LNCAP (cell line): Measurements from ENCODE around the gene TEKT2.

Source experiments
- TF ChIP-seq, protein P1 (sequence below): fragments of 450-650 bp; IDR thresholded peaks from 2 replicates; pipeline ENCODE4 v1.5.1; 2017; ENCODE audit warnings: mild to moderate bottlenecking

Gene TEKT2, protein sequence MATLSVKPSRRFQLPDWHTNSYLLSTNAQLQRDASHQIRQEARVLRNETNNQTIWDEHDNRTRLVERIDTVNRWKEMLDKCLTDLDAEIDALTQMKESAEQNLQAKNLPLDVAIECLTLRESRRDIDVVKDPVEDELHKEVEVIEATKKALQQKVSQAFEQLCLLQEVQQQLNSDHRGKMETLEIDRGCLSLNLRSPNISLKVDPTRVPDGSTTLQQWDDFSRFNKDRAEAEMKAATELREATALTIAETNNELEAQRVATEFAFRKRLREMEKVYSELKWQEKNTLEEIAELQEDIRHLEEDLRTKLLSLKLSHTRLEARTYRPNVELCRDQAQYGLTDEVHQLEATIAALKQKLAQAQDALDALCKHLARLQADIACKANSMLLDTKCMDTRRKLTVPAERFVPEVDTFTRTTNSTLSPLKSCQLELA

DNA sequence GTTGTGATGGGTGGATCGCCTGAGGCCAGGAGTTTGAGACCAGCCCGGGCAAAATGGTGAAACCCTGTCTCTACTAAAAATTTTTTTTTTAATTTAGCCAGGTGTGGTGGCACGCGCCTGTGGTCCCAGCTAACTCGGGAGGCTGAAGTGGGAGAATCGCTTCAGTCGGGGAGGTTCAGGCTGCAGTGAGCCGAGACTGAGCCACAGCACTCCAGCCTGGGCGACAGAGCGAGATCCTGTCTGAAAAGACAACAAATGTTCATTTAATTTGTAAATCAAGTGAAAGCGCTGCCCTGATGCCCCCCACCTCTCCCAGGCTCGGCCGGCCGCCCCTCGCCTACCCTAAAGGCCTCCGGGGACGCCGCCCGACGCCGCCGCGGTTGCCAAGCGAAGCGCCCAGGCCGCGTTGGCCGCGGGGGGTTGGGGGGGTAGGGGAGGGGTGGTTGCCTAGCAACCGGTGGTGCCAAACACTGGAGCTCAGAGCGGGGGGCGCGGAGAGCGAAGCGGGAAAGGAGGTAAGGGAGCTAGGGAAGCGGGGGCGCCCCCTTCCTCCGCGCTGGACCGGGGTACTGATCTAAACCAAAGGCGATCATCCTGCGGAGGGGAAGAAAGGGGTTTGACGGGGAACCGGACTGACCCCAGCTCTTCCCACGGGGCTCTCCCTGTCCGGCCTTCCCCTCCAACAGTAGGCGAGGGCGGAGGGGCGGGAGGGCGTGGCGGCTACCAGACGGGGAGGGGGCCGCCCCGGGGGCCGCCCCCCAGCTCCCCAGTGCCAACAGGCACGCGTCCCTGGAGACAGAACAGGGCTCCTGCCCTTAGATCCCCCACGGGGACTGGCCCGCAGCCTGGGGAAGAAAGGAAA lies at the start of gene TEKT2:
TEKT2 (plus strand) TSS at position 460 of the 862 bp plus-strand sequence. CDS start 828 bp downstream, outside the sequence.
- TF ChIP-seq, protein P1, sequence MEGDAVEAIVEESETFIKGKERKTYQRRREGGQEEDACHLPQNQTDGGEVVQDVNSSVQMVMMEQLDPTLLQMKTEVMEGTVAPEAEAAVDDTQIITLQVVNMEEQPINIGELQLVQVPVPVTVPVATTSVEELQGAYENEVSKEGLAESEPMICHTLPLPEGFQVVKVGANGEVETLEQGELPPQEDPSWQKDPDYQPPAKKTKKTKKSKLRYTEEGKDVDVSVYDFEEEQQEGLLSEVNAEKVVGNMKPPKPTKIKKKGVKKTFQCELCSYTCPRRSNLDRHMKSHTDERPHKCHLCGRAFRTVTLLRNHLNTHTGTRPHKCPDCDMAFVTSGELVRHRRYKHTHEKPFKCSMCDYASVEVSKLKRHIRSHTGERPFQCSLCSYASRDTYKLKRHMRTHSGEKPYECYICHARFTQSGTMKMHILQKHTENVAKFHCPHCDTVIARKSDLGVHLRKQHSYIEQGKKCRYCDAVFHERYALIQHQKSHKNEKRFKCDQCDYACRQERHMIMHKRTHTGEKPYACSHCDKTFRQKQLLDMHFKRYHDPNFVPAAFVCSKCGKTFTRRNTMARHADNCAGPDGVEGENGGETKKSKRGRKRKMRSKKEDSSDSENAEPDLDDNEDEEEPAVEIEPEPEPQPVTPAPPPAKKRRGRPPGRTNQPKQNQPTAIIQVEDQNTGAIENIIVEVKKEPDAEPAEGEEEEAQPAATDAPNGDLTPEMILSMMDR: no peak

DNA sequence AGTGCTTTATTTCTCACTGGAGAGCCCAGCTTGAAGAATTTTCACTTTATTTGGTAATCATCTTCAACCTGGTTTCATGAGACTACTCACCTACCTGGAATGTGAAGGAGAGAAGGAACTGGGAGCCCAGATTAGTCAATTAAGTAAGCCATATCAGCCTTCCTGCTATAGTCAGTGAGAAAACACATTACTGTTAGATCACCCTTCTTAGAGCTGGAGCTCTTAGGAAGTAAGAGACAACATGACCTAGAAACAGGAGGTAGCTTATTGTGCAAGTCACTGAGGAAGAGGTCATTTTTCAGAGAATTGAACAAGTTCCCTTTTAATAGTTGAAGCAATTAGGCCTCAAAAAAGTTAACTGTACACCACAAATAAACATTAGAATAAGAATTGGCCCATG lies 49.2 kb upstream of the TEKT2 start:
- TF ChIP-seq, protein P1: no peak

DNA sequence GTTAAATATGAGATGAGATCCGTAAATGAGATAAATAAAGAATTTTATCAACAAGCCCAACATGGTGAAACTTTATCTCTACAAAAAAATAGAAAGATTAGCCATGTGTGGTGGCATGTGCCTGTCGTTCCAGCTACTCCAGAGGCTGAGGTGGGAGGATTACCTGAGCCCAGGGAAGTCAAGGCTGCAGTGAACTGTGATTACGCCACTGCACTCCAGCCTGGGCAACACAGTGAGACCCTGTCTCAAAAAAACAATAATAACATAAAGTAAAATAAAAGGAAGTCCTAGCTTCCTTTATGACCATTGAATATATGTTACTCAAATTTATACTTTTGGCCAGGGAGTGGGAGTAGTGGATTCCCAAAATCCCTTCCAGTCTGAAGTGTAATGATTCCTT lies 48.7 kb upstream of the TEKT2 start:
- TF ChIP-seq, protein P1: no peak

DNA sequence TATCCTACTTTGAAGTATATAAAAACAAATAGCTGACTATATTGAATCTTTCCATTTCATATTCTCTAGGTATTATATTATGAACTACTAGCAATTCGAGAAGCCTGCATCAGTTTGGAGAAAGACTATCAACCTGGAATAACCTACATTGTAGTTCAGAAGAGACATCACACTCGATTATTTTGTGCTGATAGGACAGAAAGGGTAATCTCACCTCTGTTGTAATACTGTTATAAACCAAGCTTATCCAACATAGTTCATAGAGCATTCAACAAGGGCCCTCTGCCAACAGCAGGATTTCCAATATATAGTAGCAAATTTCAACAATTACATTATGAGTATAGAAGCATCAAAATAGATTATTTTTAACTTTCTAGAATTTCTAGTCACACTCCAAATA lies 43.7 kb upstream of the TEKT2 start:
- TF ChIP-seq, protein P1: no peak

DNA sequence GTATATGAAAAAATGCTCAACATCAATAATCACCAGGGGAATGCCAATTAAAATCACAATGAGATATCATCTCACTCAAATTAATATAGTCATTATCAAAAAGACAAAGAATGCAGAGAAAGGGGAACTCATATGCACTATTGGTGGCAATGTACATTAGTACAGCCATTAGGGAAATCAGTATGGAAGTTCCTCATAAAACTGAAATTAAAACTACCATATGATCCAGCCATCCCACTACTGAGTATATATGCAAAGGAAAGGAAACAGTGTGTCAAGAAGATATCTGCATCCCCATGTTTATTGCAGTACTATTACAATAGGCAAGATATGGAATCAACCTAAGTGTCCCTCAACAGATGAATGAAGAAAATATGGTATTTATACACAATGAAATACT lies 32.1 kb upstream of the TEKT2 start:
- TF ChIP-seq, protein P1: no peak

DNA sequence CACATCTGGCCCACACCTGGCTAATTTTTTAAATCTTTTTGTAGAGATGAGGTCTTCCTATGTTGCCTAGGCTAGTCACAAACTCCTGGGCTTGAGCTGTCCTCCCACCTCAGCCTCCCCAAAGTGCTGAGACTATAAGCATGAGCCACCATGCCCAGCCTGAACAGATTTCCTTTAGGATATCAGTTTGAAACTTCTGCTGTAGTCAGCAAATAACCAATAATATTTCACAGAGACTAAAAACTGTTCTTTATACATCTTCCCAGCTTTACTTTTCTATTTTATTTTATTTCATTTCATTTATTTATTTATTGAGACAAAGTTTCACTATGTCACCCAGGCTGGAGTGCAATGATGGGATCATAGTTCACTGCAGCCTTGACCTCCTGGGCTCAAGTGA lies 29.9 kb upstream of the TEKT2 start:
- TF ChIP-seq, protein P1: no peak

DNA sequence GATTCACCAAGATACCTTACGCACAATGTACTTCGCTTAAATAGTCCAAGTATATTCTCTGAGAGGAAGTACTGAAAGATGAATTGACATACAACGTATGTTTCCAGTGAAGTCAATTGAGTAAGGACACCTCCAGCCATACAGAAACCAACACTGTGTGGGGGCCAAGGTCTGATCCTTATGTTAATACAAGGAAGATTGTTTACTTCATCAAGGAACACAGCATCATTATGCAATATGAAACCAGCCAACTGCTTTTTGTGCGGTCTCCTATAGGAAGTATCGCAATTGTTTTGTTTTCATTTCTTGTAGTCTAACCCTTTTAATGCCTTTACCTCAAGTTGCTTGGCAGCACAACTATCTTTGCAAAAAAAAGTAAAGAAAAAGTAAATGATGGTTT lies 28.2 kb upstream of the TEKT2 start:
- TF ChIP-seq, protein P1: no peak
